A549 (cell line): ENCODE data around the gene ARHGEF3. TPM values are rescaled to one million over a fixed set of nuclear protein-coding genes. Genes with fewer than 3 reads are reported as not detected.

ENCODE experiments used
- ATAC-seq, 2 experiments: fragments of 200-7000 bp in 1 of 2; fragments of >200 bp in 1 of 2; cut with Nextera tagmentation in 1 of 2; cut with Tn5 transposase in 1 of 2; 3 replicates each; pipeline versions ENCODE4 v1.8.0 to v1.9.1; 2018 to 2020; ENCODE audit warnings: mild to moderate bottlenecking in 1 of 2, moderate library complexity in 1 of 2
- CTCF ChIA-PET: fragments of 300-600 bp; sonication (Branson Sonifier 250); formaldehyde crosslinking; extraction: SDS; loops from one replicate; lab custom pipeline; 2021; ENCODE audit warnings: antibody characterized with exemption, inconsistent platforms; lab: Yijun Ruan, JAX
- POLR2A ChIA-PET: fragments of 350-600 bp; formaldehyde crosslinking; extraction: SDS; loops from one replicate; lab custom pipeline; 2021; ENCODE audit warnings: antibody characterized with exemption, inconsistent platforms; lab: Yijun Ruan, JAX
- DNase-seq, 2 experiments: peaks; one replicate each; pipeline versions ENCODE4 v3.0.0 to v3.0.0-alpha.2; 2011 to 2016; ENCODE audit warnings: low read depth in 1 of 2, low spot score in 1 of 2
- FAIRE-seq: peaks from 2 replicates; lab custom pipeline; 2011; peaks lifted over from hg19 to GRCh38; lab: Jason Lieb, UNC
- H3K27ac ChIP-seq, 2 experiments: fragments of >200 bp; sonication (Bioruptor Twin); formaldehyde crosslinking; 3 replicates each; pipeline ENCODE4 v1.5.1; 2016 to 2017
- H3K4me1 ChIP-seq: fragments of >200 bp; sonication (Bioruptor Twin); formaldehyde crosslinking; 3 replicates; pipeline ENCODE4 v1.6.1; 2016
- H3K4me2 ChIP-seq: fragments of >200 bp; sonication (Bioruptor Twin); formaldehyde crosslinking; 3 replicates; pipeline ENCODE4 v1.6.1; 2016
- H3K4me3 ChIP-seq: fragments of >200 bp; sonication (Bioruptor Twin); formaldehyde crosslinking; 3 replicates; pipeline ENCODE4 v1.5.1; 2016
- H3K9me3 ChIP-seq: fragments of >200 bp; sonication (Bioruptor Twin); formaldehyde crosslinking; 3 replicates; pipeline ENCODE4 v1.6.1; 2016
- ATOH8 ChIP-seq: fragments of 250-450 bp; sonication (Bioruptor Pico); IDR thresholded peaks from 2 replicates; pipeline ENCODE4 v1.5.0; 2020; ENCODE audit warnings: low read depth, mild to moderate bottlenecking, moderate library complexity
- CBX2 ChIP-seq: fragments of 200-600 bp; sonication (generic); IDR thresholded peaks from 2 replicates; pipeline ENCODE4 v1.6.1; 2016; ENCODE audit warnings: low read depth, mild to moderate bottlenecking, borderline replicate concordance
- CBX8 ChIP-seq: fragments of 200-600 bp; sonication (generic); IDR thresholded peaks from 2 replicates; pipeline ENCODE4 v1.6.1; 2016
- E2F6 ChIP-seq: IDR thresholded peaks from 2 replicates; pipeline ENCODE4 v1.6.1; 2012; ENCODE audit warnings: low read depth, borderline replicate concordance
- EHF ChIP-seq: fragments of 250-450 bp; sonication (Bioruptor Pico); IDR thresholded peaks from 2 replicates; pipeline ENCODE4 v1.5.0; 2020; ENCODE audit warnings: mild to moderate bottlenecking
- ELK1 ChIP-seq: fragments of 150-350 bp; IDR thresholded peaks from 2 replicates; pipeline ENCODE4 v1.6.1; 2014; ENCODE audit warnings: low read depth, mild to moderate bottlenecking, low read length
- ESRRA ChIP-seq: fragments of 150-350 bp; IDR thresholded peaks from 2 replicates; pipeline ENCODE4 v1.6.1; 2014; ENCODE audit warnings: mild to moderate bottlenecking, low read length, borderline replicate concordance
- FOSL2 ChIP-seq, 2 experiments: fragments of 450-650 bp in 1 of 2; fragments of >200 bp in 1 of 2; sonication (Bioruptor Twin) in 1 of 2; formaldehyde crosslinking; IDR thresholded peaks; 2 replicates each; pipeline versions ENCODE4 v1.5.0 to v1.6.1; 2016 to 2020; ENCODE audit warnings: mild to moderate bottlenecking in 1 of 2, moderate library complexity in 1 of 2
- FOXS1 ChIP-seq: fragments of 250-450 bp; sonication (Bioruptor Pico); IDR thresholded peaks from 2 replicates; pipeline ENCODE4 v1.5.0; 2020; ENCODE audit warnings: mild to moderate bottlenecking, moderate library complexity
- GATA3 ChIP-seq: IDR thresholded peaks from 2 replicates; pipeline ENCODE4 v1.6.1; 2012; ENCODE audit warnings: borderline replicate concordance
- HOXA7 ChIP-seq: fragments of 250-450 bp; sonication (Bioruptor Pico); IDR thresholded peaks from 2 replicates; pipeline ENCODE4 v1.5.0; 2020; ENCODE audit warnings: mild to moderate bottlenecking, moderate library complexity
- HOXB13 ChIP-seq: fragments of 250-450 bp; sonication (Bioruptor Pico); IDR thresholded peaks from 2 replicates; pipeline ENCODE4 v1.5.0; 2020; ENCODE audit warnings: low read depth, mild to moderate bottlenecking, moderate library complexity
- HOXB5 ChIP-seq: fragments of 250-450 bp; sonication (Bioruptor Pico); IDR thresholded peaks from 2 replicates; pipeline ENCODE4 v1.5.0; 2020; ENCODE audit warnings: mild to moderate bottlenecking, moderate library complexity
- JUN ChIP-seq, 2 experiments: fragments of >200 bp; sonication (Bioruptor Twin); formaldehyde crosslinking; IDR thresholded peaks; 2 replicates in 1 of 2; 3 replicates in 1 of 2; pipeline ENCODE4 v1.6.1; 2016 to 2017
- JUNB ChIP-seq: fragments of >200 bp; sonication (Bioruptor Twin); formaldehyde crosslinking; IDR thresholded peaks from 2 replicates; pipeline ENCODE4 v1.6.1; 2016
- KDM1A ChIP-seq: fragments of 200-600 bp; sonication (generic); IDR thresholded peaks from 2 replicates; pipeline ENCODE4 v1.6.1; 2016; ENCODE audit warnings: low read depth, mild to moderate bottlenecking
- MAX ChIP-seq: IDR thresholded peaks from 2 replicates; pipeline ENCODE4 v1.6.1; 2012
- MAZ ChIP-seq: fragments of 150-350 bp; IDR thresholded peaks from 2 replicates; pipeline ENCODE4 v1.6.1; 2014; ENCODE audit warnings: antibody characterized with exemption, low read depth, low read length, borderline replicate concordance
- MYC ChIP-seq: IDR thresholded peaks from 2 replicates; pipeline ENCODE4 v1.6.1; 2012; ENCODE audit warnings: mild to moderate bottlenecking, inconsistent platforms, low read length, improper control_type of control experiment, borderline replicate concordance
- NPAS2 ChIP-seq: fragments of 250-450 bp; sonication (Bioruptor Pico); IDR thresholded peaks from 2 replicates; pipeline ENCODE4 v1.8.0; 2022; ENCODE audit warnings: mild to moderate bottlenecking, moderate library complexity, borderline replicate concordance
- NR3C1 ChIP-seq: fragments of >200 bp; sonication (Bioruptor Twin); formaldehyde crosslinking; IDR thresholded peaks from 3 replicates; pipeline ENCODE4 v1.6.1; 2017
- RAD21 ChIP-seq, 2 experiments: fragments of >200 bp in 1 of 2; sonication (Bioruptor Twin) in 1 of 2; formaldehyde crosslinking in 1 of 2; IDR thresholded peaks in 1 of 2; conservative IDR thresholded peaks in 1 of 2; 2 replicates in 1 of 2; 3 replicates in 1 of 2; pipeline ENCODE4 v1.6.1; 2012 to 2018; ENCODE audit warnings: inconsistent platforms in 1 of 2
- RARB ChIP-seq: fragments of 250-450 bp; sonication (Bioruptor Pico); IDR thresholded peaks from 2 replicates; pipeline ENCODE4 v1.8.0; 2021; ENCODE audit warnings: mild to moderate bottlenecking, moderate library complexity
- REST ChIP-seq: fragments of 200-600 bp; sonication (generic); IDR thresholded peaks from 2 replicates; pipeline ENCODE4 v1.6.1; 2016; ENCODE audit warnings: antibody characterized with exemption, mild to moderate bottlenecking, moderate library complexity
- SMC3 ChIP-seq: fragments of >200 bp; sonication (Bioruptor Twin); formaldehyde crosslinking; IDR thresholded peaks from 3 replicates; pipeline ENCODE4 v1.6.1; 2018; ENCODE audit warnings: inconsistent platforms
- SREBF2 ChIP-seq: fragments of 450-650 bp; IDR thresholded peaks from 2 replicates; pipeline ENCODE4 v1.6.1; 2014; ENCODE audit warnings: mild to moderate bottlenecking, moderate library complexity
- TP53 ChIP-seq: fragments of 250-450 bp; sonication (Bioruptor Pico); IDR thresholded peaks from 2 replicates; pipeline ENCODE4 v1.5.0; 2021; ENCODE audit warnings: mild to moderate bottlenecking, moderate library complexity
- USF2 ChIP-seq: fragments of 450-650 bp; IDR thresholded peaks from 2 replicates; pipeline ENCODE4 v1.6.1; 2014; ENCODE audit warnings: antibody characterized with exemption
- ZFP36 ChIP-seq: fragments of 450-650 bp; IDR thresholded peaks from 2 replicates; pipeline ENCODE4 v1.6.1; 2014; ENCODE audit warnings: borderline replicate concordance; ENCODE audit not compliant: partially characterized antibody
- ZSCAN20 ChIP-seq: fragments of 250-450 bp; sonication (Bioruptor Pico); IDR thresholded peaks from 2 replicates; pipeline ENCODE4 v1.8.0; 2022; ENCODE audit warnings: mild to moderate bottlenecking, moderate library complexity
- WGBS: methylation state at CpG from one replicate; pipeline ENCODE4 v1.1.6; 2017; ENCODE audit errors: missing lambda C conversion rate; 5-methylcytosine and 5-hydroxymethylcytosine counted together
- polyA plus RNA-seq, 4 experiments: library from polyadenylated mRNA; depleted of rRNA in 3 of 4; stranded (reverse); fragments of >200 nt; fragmentation: RNase III in 1 of 4; extraction: RNeasy Plus Mini Kit Qiagen cat#74134 plus additional on column Dnase treatment in 1 of 4; gene quantifications; 2 replicates in 3 of 4; 3 replicates in 1 of 4; pipeline ENCODE4 v1.2.3, GENCODE V29; 2011 to 2017

The ARHGEF3 gene
- polyA plus RNA-seq, 2 of the 4 experiments (the other 2 are of a cell fraction), result 7.3 to 10.6 TPM

GRCh38 chr3:56780936-56781335 lies 20.8 kb downstream of the ARHGEF3 start:
- ChIA-PET CTCF (interaction anchor here (1.6 kb wide), 1 partner anchor 7 kb away, joined by 3 read pairs; no protein-coding TSS in a partner anchor), POLR2A (no interaction called here)
- no peak for ATAC-seq
- no peak for FAIRE-seq
- WGBS, result 95% methylated on average over 2 of the region's 2 CpGs
- no peak overlapping the region for H3K4me3 ChIP-seq
- H3K27ac ChIP-seq, result no peak overlapping the region
- TF ChIP-seq TP53 (no peak), MAZ (no peak), USF2 (no peak), EHF (no peak), ESRRA (no peak), HOXA7 (CRISPR knock-in tag) (no peak), FOSL2 (IDR thresholded peaks at IDR 0.05) (no peak), FOSL2 (CRISPR knock-in tag; IDR thresholded peaks at IDR 0.05) (no peak), REST (no peak), GATA3 (no peak), HOXB13 (CRISPR knock-in tag) (no peak), JUN (IDR thresholded peaks at IDR 0.05) (no peak), NR3C1 (no peak), FOXS1 (CRISPR knock-in tag) (no peak), JUNB (no peak), SMC3 (no peak), ZSCAN20 (CRISPR knock-in tag) (no peak), ATOH8 (CRISPR knock-in tag) (no peak)
- DNase-seq, result no peak
- no peak overlapping the region for H3K4me2 ChIP-seq
- H3K4me1 ChIP-seq, result peaks cover 30% of the 10 kb centered on the region
- no peaks in the 10 kb centered on the region for H3K9me3 ChIP-seq

GRCh38 chr3:56778893-56779292 lies 22.9 kb downstream of the ARHGEF3 start:
- no peak overlapping the region for H3K4me3 ChIP-seq
- no peak for ATAC-seq
- WGBS, result 70% methylated on average over 2 of the region's 2 CpGs
- CTCF ChIA-PET, result interaction anchor here (0.7 to 1.9 kb wide), 5 partner anchors 9 to 210 kb away, joined by 3 to 8 read pairs (median 5); partner anchors contain the start of gene ARHGEF3
- TF ChIP-seq ELK1 (no peak), CBX2 (no peak), ESRRA (no peak), HOXB5 (CRISPR knock-in tag) (no peak), NPAS2 (CRISPR knock-in tag) (no peak), MAX (no peak), ZSCAN20 (CRISPR knock-in tag) (no peak), SREBF2 (no peak), E2F6 (no peak), ZFP36 (no peak), RARB (CRISPR knock-in tag) (no peak), KDM1A (no peak), CBX8 (no peak), RAD21 (conservative IDR thresholded peaks at IDR 0.05 in 1 of 2, IDR thresholded peaks at IDR 0.05 in 1 of 2) (no peak), MYC (no peak)
- POLR2A ChIA-PET, result no interaction called here
- H3K4me2 ChIP-seq, result no peak overlapping the region
- no peak overlapping the region for H3K27ac ChIP-seq
- H3K4me1 ChIP-seq, result peaks cover 18% of the 10 kb centered on the region
- no peaks in the 10 kb centered on the region for H3K9me3 ChIP-seq
- no peak for FAIRE-seq
- no peak for DNase-seq
